Measurements from ENCODE around the gene CYP1A1.
"Not testable (repeated sequence)": the region's sequence is repeated elsewhere in the genome, so short reads cannot be mapped to it uniquely, and the experiment has no call there.

Gene CYP1A1

GRCh38 chr15:74725225-74725774 lies at the start of gene CYP1A1:
Gene CYP1A1, minus strand, starts transcription at chr15:74725528. Its CDS starts 2,431 bp downstream, at chr15:74723097.
- DNase-seq = no peak

GRCh38 chr15:74773731-74774252 lies 48.5 kb upstream of the CYP1A1 start:
- no peak for DNase-seq

GRCh38 chr15:74773329-74773728 lies 48.0 kb upstream of the CYP1A1 start:
- DNase-seq = no peak

- DNase-seq = no peak
These were observed 45.0 kb upstream of the CYP1A1 start for GRCh38 chr15:74770211-74770903.

GRCh38 chr15:74769463-74770025 lies 44.2 kb upstream of the CYP1A1 start:
- DNase-seq = no peak

- DNase-seq = no peak
These were observed 43.5 kb upstream of the CYP1A1 start for GRCh38 chr15:74768771-74769342.

GRCh38 chr15:74768099-74768770 lies 42.9 kb upstream of the CYP1A1 start:
- DNase-seq = no peak

GRCh38 chr15:74767167-74768098 lies 42.1 kb upstream of the CYP1A1 start:
- DNase-seq = no peak

GRCh38 chr15:74763416-74763815 lies 38.1 kb upstream of the CYP1A1 start:
- no peak for DNase-seq

- no peak for DNase-seq
These were observed 37.4 kb upstream of the CYP1A1 start for GRCh38 chr15:74762791-74763150.

GRCh38 chr15:74758736-74759135 lies 33.4 kb upstream of the CYP1A1 start:
- no peak for DNase-seq

GRCh38 chr15:74754593-74755215 lies 29.4 kb upstream of the CYP1A1 start:
- no peak for DNase-seq

- DNase-seq = no peak
These were observed 27.2 kb upstream of the CYP1A1 start for GRCh38 chr15:74752531-74752930.

GRCh38 chr15:74752011-74752410 lies 26.7 kb upstream of the CYP1A1 start:
- no peak for DNase-seq

- DNase-seq = no peak
These were observed 25.4 kb upstream of the CYP1A1 start for GRCh38 chr15:74750751-74751150.

- DNase-seq = no peak
These were observed 24.5 kb upstream of the CYP1A1 start for GRCh38 chr15:74749832-74750231.

- DNase-seq = no peak
These were observed 23.1 kb upstream of the CYP1A1 start, which contains the start of gene CYP1A2 for GRCh38 chr15:74748322-74748946. Gene CYP1A2, plus strand, starts transcription at chr15:74748845. Its CDS starts 894 bp downstream, at chr15:74749739.

GRCh38 chr15:74746389-74746788 lies 21.1 kb upstream of the CYP1A1 start:
- no peak for DNase-seq

- DNase-seq = no peak
These were observed 17.1 kb upstream of the CYP1A1 start for GRCh38 chr15:74742422-74742821.

GRCh38 chr15:74738239-74738638 lies 12.9 kb upstream of the CYP1A1 start:
- DNase-seq = not testable (repeated sequence)

- no peak for DNase-seq
These were observed 10.0 kb upstream of the CYP1A1 start for GRCh38 chr15:74735305-74735704.
